OCI-LY7 (cell line): ENCODE measurements around the gene DAPK1.

Experiments used
- EZH2phosphoT487 ChIP-seq: fragments of 200-600 bp; sonication (generic); IDR thresholded peaks from 2 replicates; pipeline ENCODE4 v1.6.1; 2018; ENCODE audit warnings: low read depth, borderline replicate concordance, mild to moderate bottlenecking, mixed run types, antibody characterized with exemption, low read length, moderate library complexity, mixed read lengths
- TF ChIP-seq, protein P1 (sequence below): fragments of 200-600 bp; sonication (generic); conservative IDR thresholded peaks from 2 replicates; pipeline ENCODE4 v1.5.1; 2014; ENCODE audit warnings: mild to moderate bottlenecking, antibody characterized with exemption, low read length, moderate library complexity, mixed read lengths

DNA sequence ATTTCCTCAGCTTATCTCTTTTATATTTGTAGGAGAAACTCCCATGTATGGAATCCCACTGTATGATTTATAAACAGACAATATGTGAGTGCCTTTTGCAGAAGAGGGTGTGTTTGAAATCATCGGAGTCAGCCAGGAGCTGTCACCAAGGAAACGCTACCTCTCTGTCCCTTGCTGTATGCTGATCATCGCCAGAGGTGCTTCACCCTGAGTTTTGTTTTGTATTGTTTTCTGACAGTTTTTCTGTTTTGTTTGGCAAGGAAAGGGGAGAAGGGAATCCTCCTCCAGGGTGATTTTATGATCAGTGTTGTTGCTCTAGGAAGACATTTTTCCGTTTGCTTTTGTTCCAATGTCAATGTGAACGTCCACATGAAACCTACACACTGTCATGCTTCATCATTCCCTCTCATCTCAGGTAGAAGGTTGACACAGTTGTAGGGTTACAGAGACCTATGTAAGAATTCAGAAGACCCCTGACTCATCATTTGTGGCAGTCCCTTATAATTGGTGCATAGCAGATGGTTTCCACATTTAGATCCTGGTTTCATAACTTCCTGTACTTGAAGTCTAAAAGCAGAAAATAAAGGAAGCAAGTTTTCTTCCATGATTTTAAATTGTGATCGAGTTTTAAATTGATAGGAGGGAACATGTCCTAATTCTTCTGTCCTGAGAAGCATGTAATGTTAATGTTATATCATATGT is 210.3 kb downstream of the DAPK1 start:
- TF ChIP-seq, protein P1, sequence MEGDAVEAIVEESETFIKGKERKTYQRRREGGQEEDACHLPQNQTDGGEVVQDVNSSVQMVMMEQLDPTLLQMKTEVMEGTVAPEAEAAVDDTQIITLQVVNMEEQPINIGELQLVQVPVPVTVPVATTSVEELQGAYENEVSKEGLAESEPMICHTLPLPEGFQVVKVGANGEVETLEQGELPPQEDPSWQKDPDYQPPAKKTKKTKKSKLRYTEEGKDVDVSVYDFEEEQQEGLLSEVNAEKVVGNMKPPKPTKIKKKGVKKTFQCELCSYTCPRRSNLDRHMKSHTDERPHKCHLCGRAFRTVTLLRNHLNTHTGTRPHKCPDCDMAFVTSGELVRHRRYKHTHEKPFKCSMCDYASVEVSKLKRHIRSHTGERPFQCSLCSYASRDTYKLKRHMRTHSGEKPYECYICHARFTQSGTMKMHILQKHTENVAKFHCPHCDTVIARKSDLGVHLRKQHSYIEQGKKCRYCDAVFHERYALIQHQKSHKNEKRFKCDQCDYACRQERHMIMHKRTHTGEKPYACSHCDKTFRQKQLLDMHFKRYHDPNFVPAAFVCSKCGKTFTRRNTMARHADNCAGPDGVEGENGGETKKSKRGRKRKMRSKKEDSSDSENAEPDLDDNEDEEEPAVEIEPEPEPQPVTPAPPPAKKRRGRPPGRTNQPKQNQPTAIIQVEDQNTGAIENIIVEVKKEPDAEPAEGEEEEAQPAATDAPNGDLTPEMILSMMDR: no peak
- no peak for TF ChIP-seq EZH2phosphoT487
